ENCODE measurements around the gene FPR1.

The FPR1 gene

DNA sequence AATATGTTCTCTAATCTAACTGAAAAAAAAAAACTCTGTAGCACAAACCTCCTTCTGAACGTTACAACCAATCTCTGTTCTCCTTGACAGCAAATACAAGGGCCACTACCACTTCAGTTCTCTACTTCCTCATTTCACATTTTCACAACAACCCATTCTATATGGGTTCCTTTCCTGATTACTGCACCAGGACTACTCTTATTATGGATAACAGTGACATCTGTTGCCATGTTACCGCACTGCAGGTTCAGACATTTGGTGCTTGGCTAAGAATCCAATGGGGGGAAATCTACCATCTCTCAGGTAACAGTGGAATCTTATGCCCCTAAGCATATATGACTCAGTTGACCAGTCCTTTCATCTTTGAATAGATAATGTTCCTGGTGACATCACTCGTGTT is 31.7 kb upstream of the FPR1 start:
- TF ChIP-seq EZH2phosphoT487 (IDR thresholded peaks at IDR 0.05; ENCODE audit: borderline replicate concordance, low read length) (no peak), CTCF (IDR thresholded peaks at IDR 0.05; ENCODE audit: low read depth, low read length, poor library complexity, severe bottlenecking) (no peak)
- Histone ChIP-seq H3K36me3 (ENCODE audit: control insufficient read depth, low read length) (no peaks in the 10 kb centered on the region), H3K27me3 (ENCODE audit: control insufficient read depth, low read length) (0 out of 2 replicates have a peak, but pooled peaks cover 3% of the 10 kb centered on the region), H3K4me3 (ENCODE audit: low read length) (no peak overlapping the region), H3K79me2 (ENCODE audit: control insufficient read depth, low read length) (no peaks in the 10 kb centered on the region), H3K27ac (ENCODE audit: low read depth, low read length) (no peak overlapping the region), H3F3A (ENCODE audit: control insufficient read depth, insufficient read depth) (no peaks in the 10 kb centered on the region), H3K4me1 (ENCODE audit: control insufficient read depth, low read length) (no peaks in the 10 kb centered on the region), H3K9me2 (replicated peaks; ENCODE audit: control insufficient read depth, low read length) (no peaks in the 10 kb centered on the region), H4K20me1 (ENCODE audit: control insufficient read depth, insufficient read depth, low read depth, low read length) (no peaks in the 10 kb centered on the region), H3K4me2 (ENCODE audit: low read length) (no peak overlapping the region), H3K9me3 (ENCODE audit: control insufficient read depth, insufficient read depth, low read length) (no peaks in the 10 kb centered on the region)

- TF ChIP-seq EZH2phosphoT487 (IDR thresholded peaks at IDR 0.05; ENCODE audit: borderline replicate concordance, low read length), result no peak
- TF ChIP-seq CTCF (IDR thresholded peaks at IDR 0.05; ENCODE audit: low read depth, low read length, poor library complexity, severe bottlenecking), result no peak
- H3K9me2 ChIP-seq (replicated peaks; ENCODE audit: control insufficient read depth, low read length), result no peaks in the 10 kb centered on the region
- no peak overlapping the region for H3K4me2 ChIP-seq (ENCODE audit: low read length)
Measured at GRCh38 chr19:51781999-51782398, 30.3 kb upstream of the FPR1 start.

GRCh38 chr19:51780270-51780669 is 28.6 kb upstream of the FPR1 start:
- Histone ChIP-seq H4K20me1 (ENCODE audit: control insufficient read depth, insufficient read depth, low read depth, low read length) (no peaks in the 10 kb centered on the region), H3K27me3 (ENCODE audit: control insufficient read depth, low read length) (0 out of 2 replicates have a peak, but pooled peaks cover 8% of the 10 kb centered on the region), H3K4me1 (ENCODE audit: control insufficient read depth, low read length) (no peaks in the 10 kb centered on the region), H3K36me3 (ENCODE audit: control insufficient read depth, low read length) (no peaks in the 10 kb centered on the region), H3K79me2 (ENCODE audit: control insufficient read depth, low read length) (no peaks in the 10 kb centered on the region), H3K27ac (ENCODE audit: low read depth, low read length) (no peak overlapping the region), H3K9me2 (replicated peaks; ENCODE audit: control insufficient read depth, low read length) (no peaks in the 10 kb centered on the region), H3K4me2 (ENCODE audit: low read length) (no peak overlapping the region), H3K9me3 (ENCODE audit: control insufficient read depth, insufficient read depth, low read length) (no peaks in the 10 kb centered on the region), H3K4me3 (ENCODE audit: low read length) (no peak overlapping the region), H3F3A (ENCODE audit: control insufficient read depth, insufficient read depth) (no peaks in the 10 kb centered on the region)
- TF ChIP-seq CTCF (IDR thresholded peaks at IDR 0.05; ENCODE audit: low read depth, low read length, poor library complexity, severe bottlenecking), result no peak
- no peak for TF ChIP-seq EZH2phosphoT487 (IDR thresholded peaks at IDR 0.05; ENCODE audit: borderline replicate concordance, low read length)

More at GRCh38 chr19:51781999-51782398, 30.3 kb upstream of the FPR1 start:
- Histone ChIP-seq H3K4me3 (ENCODE audit: low read length) (no peak overlapping the region), H3K27me3 (ENCODE audit: control insufficient read depth, low read length) (0 out of 2 replicates have a peak, but pooled peaks cover 3% of the 10 kb centered on the region), H3K79me2 (ENCODE audit: control insufficient read depth, low read length) (no peaks in the 10 kb centered on the region), H3K9me3 (ENCODE audit: control insufficient read depth, insufficient read depth, low read length) (no peaks in the 10 kb centered on the region), H3F3A (ENCODE audit: control insufficient read depth, insufficient read depth) (no peaks in the 10 kb centered on the region), H3K4me1 (ENCODE audit: control insufficient read depth, low read length) (no peaks in the 10 kb centered on the region), H3K27ac (ENCODE audit: low read depth, low read length) (no peak overlapping the region), H4K20me1 (ENCODE audit: control insufficient read depth, insufficient read depth, low read depth, low read length) (no peaks in the 10 kb centered on the region), H3K36me3 (ENCODE audit: control insufficient read depth, low read length) (no peaks in the 10 kb centered on the region)

Measured in DOHH2 (cell line).